HL-60/S4 treated with phorbol 12-myristate 13-acetate at 8.2 ng/mL for 4 days and 3 days (cell line): ENCODE results near the gene NUP188.

Experiments
- in situ Hi-C: fragments of 300-500 bp; cut with MboI; formaldehyde crosslinking; loops from 2 replicates; pipeline ENCODE4 v1.15.0; 2022; ENCODE audit warnings: low sequenced_read_pairs

Gene NUP188

DNA sequence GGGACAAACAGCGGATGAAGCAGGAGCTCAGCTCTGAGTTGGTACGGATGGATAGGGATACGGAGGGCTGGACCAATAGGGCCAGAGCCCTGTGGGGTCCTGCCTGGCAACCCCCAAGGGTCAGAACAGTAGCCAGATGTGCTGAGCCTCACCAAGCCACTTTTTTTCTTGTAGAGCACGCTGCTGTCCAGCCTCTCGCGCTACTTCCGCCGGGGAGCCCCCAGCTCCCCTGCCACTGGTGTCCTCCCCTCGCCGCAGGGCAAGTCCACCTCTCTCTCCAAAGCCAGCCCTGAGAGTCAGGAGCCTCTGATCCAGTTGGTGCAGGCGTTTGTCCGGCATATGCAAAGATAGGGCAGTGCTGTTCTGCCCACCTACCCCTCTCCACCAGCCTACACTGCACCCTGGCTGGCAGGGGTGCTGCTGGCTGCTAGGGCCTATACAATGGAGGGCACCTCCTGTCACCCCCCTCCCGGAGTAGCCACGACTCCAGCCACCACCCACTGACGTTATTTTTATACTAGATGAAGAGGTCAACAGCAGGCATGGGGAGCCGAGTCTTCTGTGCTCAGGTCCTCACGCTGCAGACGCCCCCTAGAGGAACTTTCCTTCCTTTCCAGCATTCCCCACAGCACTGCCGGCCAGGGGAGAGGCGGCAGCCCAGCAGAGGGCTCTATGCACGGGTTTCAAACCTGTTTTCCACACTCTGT lies 59.0 kb downstream of the NUP188 start:
- in situ Hi-C loops = no loop called here

DNA sequence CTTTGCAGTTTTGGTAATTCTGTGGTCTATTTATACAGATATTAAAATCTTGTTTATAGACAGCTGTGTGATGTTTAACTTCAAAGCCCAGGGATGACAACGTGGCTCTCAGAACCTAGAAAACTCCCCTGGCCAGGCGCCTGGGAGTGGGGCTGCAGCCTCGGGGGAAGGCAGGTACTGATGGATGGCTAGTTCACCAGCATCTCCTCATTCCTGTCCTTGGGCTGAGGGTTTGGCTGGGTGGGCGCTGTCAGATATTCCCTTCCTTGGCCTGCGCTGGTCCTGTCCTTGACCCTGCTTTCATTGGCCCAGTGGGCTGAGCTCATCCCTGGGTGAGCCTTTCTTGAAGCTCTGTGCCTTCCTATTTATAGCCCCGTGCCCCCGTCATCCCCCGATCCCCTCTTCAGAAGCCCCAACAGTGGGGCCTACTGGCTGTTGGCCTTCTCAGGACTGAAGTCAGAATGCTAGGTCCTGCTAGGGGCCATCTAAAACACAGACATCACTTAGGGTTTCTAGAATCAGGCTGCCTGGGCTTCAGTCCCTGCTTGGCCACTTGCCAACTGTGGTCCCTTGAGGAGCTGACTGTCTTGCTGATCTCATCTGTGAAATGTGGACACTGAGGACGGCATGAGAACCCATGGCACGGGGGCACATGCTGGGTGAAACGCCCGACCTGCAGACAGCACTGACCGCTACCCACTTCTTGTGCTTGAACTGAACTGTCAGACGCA lies 59.7 kb downstream of the NUP188 start:
- in situ Hi-C loops = no loop called here

DNA sequence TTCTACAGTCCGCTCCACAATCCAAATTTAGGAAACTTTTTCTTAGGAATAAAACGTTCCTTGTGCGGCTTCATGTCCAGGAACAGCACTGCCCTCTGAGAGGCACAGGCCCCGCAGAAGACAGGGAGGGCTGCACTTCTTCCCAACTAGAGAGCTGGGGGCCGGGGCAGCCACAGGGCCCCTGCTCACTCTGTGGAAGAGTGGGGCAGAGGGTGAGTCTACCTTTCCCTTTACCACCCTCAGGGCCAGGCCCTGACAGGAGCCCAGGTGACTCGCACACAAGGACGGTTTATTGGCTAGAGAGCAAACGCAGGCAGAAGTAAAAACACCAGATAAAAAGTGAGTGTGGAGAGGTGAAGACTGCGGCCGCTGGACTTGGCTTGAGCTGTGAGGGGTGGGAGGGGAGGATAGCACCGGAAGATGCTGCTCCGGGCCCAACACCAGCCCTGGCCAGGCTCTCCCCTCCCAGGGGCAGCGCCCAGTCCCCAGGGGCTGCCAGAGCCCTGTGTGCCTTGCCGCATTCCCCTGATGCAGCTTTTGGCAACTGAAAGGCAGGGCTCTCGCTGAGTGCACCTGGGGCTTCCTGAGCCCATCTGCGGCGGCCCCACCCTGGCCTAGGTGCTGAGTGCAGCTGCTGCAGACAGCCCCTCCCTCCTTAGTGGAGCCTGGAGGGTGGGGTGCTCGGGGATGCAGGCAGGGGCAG lies 60.4 kb downstream of the NUP188 start:
- in situ Hi-C loops = no loop called here

DNA sequence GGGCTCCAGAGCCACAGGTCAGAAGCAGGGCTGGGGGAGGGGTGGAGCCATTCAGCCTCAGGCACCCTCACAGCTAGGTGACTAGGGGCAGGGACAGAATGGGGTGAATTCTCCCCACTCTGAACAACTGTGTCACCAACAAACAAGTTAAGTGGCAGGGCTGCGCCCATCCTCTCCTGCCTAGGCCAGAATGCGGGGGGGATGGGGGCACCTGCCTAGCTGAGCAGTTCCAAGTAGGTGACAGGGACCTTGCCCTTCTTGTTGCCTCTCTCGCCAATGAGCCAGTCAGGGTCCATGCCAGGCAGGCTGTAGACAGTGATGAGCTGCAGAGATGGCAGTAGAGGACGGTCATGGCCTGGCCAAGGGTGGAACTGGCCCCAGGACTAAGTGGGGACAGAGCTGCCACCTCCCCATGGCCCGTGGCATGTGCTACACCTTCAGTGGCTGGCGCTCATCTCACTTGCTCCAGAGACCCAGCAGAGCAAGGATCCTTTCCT lies 61.0 kb downstream of the NUP188 start:
- in situ Hi-C loops = no loop called here

DNA sequence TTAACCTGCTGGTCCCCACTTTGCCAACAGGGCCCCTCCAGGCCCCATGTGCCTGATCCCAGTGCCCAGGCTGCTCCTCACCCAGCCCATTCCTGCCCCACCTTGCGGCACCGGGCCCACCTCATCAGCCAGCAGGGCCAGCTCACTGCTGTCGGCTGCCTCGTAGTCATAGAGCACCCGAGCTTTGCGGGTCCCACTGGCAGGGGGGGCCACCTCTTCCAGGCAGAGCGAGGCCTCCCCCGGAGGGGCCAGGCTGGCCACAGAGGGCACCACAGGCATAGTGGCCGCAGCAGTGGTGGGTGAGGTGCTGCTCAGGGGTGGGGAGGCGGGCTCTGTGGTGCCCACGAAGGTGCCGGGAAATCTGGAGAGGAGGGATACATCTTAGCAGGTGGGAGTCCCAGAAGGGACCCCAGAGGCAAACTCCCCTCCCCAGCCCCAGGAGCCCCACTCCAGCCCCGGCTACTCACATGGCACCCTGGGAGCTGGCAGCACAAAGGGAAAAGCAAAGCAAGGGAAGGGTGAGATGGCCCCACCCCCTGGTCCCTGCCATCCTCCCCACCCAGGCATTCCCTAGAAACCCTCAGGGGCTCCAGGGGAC lies 61.6 kb downstream of the NUP188 start:
- in situ Hi-C loops = no loop called here

DNA sequence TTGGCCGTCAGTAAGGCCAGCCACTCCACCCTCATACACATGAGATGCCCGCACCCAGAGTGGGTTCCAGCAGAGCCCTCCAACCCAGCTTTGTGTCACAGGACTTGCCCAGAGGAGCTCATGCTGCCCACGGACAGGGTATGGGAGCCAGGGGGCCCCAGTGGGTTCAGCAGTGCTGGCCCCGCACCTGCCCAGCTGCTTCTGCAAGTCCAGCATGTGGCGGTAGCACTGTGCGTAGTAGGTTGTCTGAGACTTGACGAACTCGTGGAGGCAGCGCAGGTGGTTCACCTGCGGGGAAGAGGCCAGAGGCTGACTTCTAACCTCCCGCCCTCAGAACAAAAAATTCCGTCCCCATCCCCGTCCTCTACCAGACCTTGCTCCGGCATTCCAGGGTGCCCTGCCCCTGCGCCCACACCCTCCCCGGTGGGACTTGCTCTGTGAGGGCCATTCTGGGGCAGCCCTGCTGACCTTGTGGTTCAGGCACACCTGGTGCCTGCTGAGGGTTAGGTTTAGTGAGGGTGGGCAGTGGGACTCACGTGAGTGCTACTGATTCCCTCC lies 62.2 kb downstream of the NUP188 start:
- in situ Hi-C loops = no loop called here

DNA sequence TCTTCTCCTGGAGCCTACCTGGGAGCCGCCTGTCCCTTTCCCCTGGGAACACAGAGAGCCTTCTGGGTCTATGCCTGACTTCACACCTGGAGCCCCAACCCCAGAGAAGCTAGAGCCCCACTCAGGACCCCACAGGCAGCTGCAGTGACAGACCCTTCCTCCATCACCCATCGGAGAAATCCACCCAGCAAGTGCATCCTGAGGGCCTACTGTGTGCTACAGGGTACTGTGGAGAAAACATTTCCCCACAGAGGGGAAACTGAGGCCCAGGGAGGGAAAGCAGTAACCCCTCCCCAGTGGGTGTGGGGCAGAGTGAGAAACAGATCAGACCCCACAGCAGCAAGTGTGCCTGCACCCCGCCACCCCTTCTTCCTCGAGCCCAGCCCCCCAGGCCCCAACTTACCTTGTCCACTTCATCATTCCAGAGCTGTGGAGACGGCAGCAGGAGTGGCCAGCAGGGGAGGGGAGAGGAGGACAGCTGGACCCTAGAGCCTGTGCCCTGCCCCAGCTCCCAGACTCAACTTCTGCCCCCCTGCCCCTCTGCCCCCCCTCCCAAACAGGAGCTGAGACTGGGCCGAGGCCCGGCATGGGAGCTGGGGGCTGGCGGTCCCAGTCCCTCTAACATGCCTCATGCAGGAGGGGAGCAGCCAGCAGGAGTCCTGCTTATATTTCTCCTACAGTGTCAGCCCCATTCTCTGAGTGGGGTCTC lies 62.9 kb downstream of the NUP188 start:
- in situ Hi-C loops = no loop called here

DNA sequence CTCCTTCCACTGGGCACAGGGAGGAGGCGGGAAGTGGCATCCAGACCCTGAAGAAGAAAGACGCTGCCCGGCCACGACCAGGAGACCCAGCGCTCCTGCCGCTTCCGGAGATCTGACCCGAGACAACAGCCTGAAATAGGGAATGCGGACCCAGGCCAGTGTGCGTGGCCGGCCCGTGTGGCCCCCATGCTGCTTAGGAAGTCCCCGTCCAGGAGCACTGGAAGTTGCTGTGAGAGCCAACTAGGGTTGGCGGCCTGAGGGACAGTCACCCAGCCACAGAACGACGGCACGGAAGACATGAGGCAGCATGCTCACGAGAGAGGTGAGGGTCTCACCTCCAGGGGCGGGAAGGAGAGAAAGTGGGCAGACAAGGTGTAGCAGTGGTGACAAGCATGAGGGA lies 63.7 kb downstream of the NUP188 start:
- in situ Hi-C loops = no loop called here

DNA sequence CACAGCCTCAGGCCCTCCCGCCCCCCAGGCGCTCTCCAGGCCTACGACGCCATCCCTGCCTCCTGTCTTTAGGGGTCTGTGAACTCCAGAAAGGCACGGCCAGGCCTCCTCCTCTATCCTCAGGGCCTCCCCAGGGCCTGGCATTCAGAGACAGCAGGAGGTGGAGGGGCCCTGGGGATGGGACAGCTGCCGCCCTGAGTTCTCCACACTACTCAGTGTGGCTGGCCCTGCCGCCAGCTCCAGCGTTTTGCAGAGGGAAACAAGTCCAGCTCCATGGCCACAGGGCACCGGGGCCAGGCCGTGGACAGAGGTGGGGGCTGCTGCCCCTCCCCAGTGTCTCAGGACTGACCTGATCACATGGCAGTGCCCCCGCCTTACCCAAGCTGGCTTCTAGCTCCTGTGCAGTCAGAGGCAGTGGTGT lies 64.3 kb downstream of the NUP188 start:
- in situ Hi-C loops = no loop called here

DNA sequence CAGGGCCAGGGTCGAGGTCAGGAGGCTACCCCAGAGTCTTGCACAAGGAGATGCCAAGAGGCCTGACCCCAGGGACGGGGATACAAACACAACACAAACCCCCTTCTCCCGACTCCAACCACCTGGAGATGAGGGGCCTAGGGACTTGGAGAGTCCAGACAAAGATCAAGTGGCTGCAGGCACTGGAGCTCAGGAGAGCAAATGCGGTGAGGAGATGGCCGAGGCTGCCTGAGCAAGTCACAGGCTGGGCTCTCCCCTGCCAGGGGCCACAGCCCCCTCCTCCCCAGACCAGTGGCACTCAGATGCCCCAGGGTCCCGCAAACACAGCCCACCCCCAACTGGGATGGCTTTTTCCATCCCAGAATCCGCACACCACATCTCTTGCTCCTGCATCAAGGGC lies 64.8 kb downstream of the NUP188 start:
- in situ Hi-C loops = no loop called here

DNA sequence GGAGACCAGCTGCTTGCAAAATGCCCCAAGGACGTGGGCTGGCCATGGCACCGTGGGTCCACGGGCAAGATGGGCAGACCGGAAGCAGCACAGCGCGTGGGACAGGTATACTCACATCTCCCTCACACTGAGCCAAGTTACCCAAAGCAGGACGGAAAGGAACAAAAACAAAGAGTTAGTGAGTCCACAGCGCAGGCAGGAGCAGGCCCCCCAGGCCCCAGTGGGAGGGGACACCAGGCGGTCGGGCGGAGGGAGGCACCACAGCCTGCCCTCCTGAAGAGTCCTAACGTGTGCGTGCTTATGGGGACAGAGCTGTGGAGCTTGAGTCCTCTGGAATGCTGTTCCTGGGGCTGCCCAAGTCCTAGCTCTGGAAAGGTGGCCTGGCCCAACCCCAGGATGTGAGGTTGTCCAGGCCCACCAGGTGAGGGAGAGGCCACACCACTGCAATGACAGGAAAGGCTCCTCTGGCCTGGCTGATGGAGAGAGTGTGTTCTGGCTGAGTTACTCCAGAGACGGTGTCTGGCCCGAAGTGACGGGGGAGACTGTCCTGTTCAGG lies 65.5 kb downstream of the NUP188 start:
- in situ Hi-C loops = no loop called here

DNA sequence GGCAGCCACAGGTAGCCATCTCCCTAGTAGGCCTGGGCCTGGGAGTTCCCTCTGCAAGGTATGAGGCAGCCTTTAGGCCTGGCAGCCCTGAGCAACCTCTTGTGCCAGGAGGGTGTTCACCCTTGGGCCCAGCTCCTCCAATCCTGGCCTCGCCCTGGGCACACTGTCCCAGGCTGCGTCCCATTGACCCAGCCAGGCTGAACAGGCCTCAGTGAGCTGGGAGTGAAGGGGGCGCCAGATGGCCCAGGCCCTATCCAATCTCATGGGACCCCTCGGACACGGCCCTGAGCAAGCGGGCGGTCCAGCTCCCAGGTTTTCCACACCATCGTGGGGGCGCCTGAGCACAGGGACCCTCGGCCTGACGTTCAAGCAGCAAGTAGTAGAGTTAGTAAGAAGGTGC lies 66.2 kb downstream of the NUP188 start:
- in situ Hi-C loops = no loop called here

DNA sequence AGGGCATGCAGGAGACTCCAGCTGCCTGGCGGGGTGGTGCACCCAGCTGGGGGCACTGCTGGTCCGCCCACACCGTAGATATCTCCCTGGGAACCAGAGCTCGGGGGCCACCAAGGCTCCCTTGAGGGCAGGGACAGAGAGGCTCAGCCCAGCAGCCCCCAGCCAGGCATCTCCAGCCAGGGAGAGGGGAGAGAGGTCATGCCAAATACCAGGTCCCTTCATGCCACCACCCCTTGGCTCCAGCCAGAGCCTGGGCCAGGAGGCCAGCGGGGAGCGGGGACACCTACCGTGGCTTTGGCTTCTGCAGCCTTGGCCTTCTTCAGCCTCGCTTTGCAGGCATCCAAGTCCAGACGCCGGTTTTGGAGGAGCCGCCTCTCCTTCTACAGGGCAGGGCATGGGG lies 66.6 kb downstream of the NUP188 start:
- in situ Hi-C loops = no loop called here

DNA sequence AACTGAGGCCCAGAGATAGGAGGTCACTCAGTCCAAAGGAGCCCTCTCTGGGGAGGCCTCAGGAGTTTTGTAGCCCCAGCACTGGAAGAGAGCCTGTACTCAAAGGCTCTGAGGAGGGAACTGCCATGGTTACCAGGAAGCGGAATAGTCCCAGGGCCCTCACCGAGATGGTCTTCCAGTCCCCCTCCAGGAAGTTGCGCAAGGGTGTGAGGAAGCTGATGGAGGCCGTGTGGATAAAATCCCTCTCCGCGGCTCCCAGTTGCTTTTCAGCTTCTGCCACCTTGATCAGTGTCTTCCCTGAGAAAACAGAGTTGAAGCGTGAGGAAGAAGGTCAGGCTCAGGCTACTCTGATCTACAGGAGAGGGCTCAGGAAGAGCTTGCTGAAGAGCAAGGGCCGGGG lies 67.1 kb downstream of the NUP188 start:
- in situ Hi-C loops = no loop called here

DNA sequence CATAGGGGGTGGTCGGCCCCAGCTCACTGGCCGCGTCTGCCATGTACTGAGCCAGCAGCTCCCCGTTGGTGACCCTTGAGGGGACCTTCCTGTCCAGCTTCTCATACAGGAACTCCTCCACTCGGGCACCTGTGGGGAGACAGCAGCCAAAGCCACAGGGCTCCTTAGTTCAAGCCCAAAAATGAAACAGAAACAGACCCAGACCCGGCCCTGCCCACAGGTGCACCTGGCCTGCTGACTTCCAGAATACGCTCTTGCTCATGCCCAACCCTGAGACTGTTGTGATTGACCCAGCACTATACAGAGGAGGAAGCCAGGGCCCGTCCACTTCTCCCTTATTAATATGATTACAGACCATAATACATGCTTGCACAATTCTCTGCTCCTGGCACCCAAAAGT lies 73.6 kb downstream of the NUP188 start:
- in situ Hi-C loops = no loop called here

DNA sequence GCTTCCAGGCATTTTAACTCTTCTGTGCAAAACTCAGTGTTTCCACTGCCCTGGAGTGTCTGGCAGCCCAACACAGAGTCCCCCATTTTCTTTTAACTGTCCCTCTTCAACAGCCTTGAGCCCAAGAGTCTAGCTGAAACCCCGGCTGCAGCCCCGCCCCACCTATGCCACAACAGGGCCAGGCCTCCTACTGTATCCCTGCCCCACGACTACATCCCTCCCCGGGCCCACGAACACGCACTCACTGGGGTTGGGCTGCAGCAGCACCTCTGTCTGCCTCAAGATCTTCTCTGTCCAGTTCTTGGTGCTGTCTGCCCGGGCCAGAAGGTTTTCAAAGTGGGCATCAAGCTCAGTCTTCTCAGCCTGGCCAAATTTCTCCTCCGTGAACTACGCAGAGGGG lies 74.5 kb downstream of the NUP188 start:
- in situ Hi-C loops = no loop called here

DNA sequence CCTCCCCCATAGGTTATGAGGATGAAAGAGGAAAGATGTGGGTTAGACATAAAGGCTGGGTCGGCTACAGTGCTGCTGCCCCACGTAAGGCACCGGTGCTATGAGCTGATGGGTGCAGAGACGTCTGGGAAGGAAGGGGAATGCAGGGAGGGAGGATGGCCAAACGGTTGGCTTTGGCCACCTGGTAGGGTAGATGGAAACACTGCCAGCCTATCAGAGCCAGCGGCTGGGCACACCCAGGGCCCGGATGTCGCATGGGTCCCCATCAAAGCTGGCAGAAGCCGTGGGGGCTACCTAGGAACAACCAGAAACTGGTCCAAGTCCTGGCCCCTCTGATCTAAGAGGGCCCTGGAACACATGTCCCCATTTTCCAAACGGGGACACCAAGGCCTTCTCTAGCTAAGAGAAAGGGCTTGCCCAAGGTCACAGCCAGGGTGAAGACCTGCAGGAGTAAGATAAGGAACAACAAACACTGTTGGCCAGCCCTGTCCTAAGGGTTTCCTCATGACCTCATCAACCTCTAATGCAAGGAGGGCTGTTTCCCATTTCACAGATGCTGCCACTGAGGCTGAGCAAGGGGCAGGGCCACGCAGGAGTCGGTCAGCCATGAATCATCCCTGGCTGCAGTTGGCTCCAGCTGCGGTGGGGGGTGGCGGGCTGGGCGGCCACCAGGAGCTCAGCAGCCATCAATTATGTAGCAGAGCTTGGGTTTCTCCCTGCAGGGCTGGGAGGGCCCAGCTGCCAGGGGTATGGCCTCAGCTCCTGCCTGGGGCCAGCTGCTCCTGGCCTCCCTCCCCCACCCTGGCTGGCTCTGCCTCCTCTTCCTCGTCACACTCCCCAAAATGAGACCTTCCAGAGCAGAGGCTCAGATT lies 75.8 kb downstream of the NUP188 start:
- in situ Hi-C loops = no loop called here

DNA sequence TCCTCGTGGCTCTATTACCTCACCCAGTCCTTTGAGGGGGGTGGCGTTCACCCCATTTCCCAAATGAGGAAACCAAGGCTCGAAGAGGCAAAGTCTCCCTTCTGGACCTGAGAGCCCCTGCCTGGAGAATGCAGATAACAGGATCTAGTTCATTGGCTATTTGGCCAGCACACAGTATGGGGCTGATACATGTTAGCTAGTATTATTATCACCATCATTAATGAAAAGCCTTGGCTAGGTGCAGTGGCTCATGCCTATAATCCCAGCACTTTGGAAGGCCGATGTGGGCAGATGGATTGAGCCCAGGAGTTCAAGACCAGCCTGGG lies 76.4 kb downstream of the NUP188 start:
- in situ Hi-C loops = no loop called here

DNA sequence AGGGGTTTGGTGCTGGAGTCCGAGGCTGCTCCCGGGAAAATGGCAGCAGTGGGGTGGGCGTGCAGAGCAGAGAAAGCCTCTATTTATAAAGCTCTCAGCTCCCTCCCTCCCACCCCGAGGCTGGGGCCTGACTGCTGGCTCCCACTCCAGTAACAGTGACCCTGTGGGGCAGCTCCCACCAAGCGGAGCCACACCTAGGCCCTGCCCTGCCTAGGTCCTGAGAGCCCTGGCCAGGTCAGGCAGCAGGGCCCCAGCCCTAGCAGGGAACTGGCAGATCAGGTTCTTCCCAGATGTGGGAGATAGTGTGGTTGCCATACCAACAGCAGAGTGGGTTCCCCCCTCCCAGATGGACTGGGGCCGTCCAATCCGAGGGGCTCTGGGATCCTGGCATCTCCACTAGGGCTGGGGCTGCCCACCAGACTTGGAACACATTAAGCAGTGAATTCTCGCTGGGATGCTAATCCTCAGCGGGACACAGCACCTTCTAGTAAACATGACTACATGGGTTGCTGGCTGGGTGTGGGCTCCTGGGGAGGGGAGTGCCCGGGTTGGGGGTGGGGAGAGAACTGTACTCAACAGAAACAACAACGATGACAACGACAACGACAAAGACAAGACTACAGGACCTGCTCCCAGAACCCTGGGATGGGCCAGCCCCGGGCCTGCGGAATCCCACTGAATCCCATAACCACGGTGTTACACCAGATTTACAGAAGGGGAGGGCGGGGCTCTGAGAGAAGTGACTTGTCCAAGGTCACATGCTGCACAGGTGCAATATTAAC lies 79.1 kb downstream of the NUP188 start:
- in situ Hi-C loops = no loop called here
